MCF 10A (cell line): ENCODE data around the gene NDUFAF3. TPM values are rescaled to one million over a fixed set of nuclear protein-coding genes. Genes with fewer than 3 reads are reported as not detected.

ENCODE experiments used
- BruUV-seq: library from RNA; stranded (reverse); fragments of 400-500 nt; replicated peaks from 2 replicates; lab custom pipeline; 2021; lab: Mats Ljungman, UMichigan
- CTCF ChIA-PET: fragments of 300-600 bp; sonication (Branson Sonifier 250); formaldehyde crosslinking; extraction: SDS; loops from one replicate; lab custom pipeline; 2021; ENCODE audit warnings: antibody characterized with exemption, inconsistent platforms; lab: Yijun Ruan, JAX
- POLR2A ChIA-PET: fragments of 300-600, 350-650 bp; sonication (Branson Sonifier 250); formaldehyde crosslinking; extraction: SDS; loops from one replicate; lab custom pipeline; 2020; ENCODE audit warnings: antibody characterized with exemption, inconsistent platforms; lab: Yijun Ruan, JAX
- DNase-seq: peaks from one replicate; pipeline ENCODE4 v3.0.0-alpha.2; 2018; ENCODE audit not compliant: unreplicated experiment
- H3K27ac Mint-ChIP-seq: one replicate; pipeline ENCODE4 v1.8.0; 2022; ENCODE audit warnings: mild to moderate bottlenecking, low read depth, mixed read lengths; ENCODE audit not compliant: unreplicated experiment
- H3K27me3 Mint-ChIP-seq: one replicate; pipeline ENCODE4 v1.8.0; 2022; ENCODE audit warnings: mixed read lengths; ENCODE audit not compliant: insufficient read depth, unreplicated experiment
- H3K36me3 Mint-ChIP-seq: one replicate; pipeline ENCODE4 v1.8.0; 2022; ENCODE audit warnings: mild to moderate bottlenecking, moderate library complexity, mixed read lengths; ENCODE audit not compliant: insufficient read depth, unreplicated experiment
- H3K4me1 Mint-ChIP-seq: one replicate; pipeline ENCODE4 v1.8.0; 2022; ENCODE audit warnings: mixed read lengths; ENCODE audit not compliant: insufficient read depth, unreplicated experiment
- H3K4me3 Mint-ChIP-seq: one replicate; pipeline ENCODE4 v1.8.0; 2022; ENCODE audit warnings: mild to moderate bottlenecking, moderate library complexity, mixed read lengths; ENCODE audit not compliant: unreplicated experiment
- H3K9me3 Mint-ChIP-seq: one replicate; pipeline ENCODE4 v1.8.0; 2022; ENCODE audit warnings: mixed read lengths; ENCODE audit not compliant: unreplicated experiment
- intact Hi-C: fragments of 100-400 bp; cut with micrococcal nuclease; formaldehyde crosslinking; loops from 2 replicates; pipeline ENCODE4 v1.14.1; 2022
- total RNA-seq: library from RNA; stranded (reverse); gene quantifications from 2 replicates; pipeline ENCODE4 v1.2.3, GENCODE V29; 2022
- TF ChIP-seq, protein P1 (sequence below): fragments of 200-600 bp; IDR thresholded peaks from one replicate; pipeline ENCODE4 v1.8.0; 2022; ENCODE audit warnings: antibody characterized with exemption, mild to moderate bottlenecking; ENCODE audit not compliant: unreplicated experiment

NDUFAF3 gene
- total RNA-seq, 1 experiment from 2014 or later = 77.8 TPM

GRCh38 chr3:48999085-48999858 is 22.6 kb upstream of the NDUFAF3 start:
- intact Hi-C loops = no loop called here
- no peaks in the 10 kb centered on the region for H3K9me3 Mint-ChIP-seq
- no peaks in the 10 kb centered on the region for H3K4me1 Mint-ChIP-seq
- BruUV-seq = no TSS peak
- H3K4me3 Mint-ChIP-seq = no peak overlapping the region
- ChIA-PET CTCF (interaction anchor here (0.6 to 1.6 kb wide), 2 partner anchors 11 to 731 kb away, joined by 3 to 9 read pairs; no protein-coding TSS in a partner anchor), POLR2A (interaction anchor here (1.3 kb wide), 1 partner anchor 9 kb away, joined by 3 read pairs; no protein-coding TSS in a partner anchor)
- no peak overlapping the region for H3K27ac Mint-ChIP-seq
- H3K36me3 Mint-ChIP-seq = peaks cover 14% of the 10 kb centered on the region
- TF ChIP-seq, protein P1, sequence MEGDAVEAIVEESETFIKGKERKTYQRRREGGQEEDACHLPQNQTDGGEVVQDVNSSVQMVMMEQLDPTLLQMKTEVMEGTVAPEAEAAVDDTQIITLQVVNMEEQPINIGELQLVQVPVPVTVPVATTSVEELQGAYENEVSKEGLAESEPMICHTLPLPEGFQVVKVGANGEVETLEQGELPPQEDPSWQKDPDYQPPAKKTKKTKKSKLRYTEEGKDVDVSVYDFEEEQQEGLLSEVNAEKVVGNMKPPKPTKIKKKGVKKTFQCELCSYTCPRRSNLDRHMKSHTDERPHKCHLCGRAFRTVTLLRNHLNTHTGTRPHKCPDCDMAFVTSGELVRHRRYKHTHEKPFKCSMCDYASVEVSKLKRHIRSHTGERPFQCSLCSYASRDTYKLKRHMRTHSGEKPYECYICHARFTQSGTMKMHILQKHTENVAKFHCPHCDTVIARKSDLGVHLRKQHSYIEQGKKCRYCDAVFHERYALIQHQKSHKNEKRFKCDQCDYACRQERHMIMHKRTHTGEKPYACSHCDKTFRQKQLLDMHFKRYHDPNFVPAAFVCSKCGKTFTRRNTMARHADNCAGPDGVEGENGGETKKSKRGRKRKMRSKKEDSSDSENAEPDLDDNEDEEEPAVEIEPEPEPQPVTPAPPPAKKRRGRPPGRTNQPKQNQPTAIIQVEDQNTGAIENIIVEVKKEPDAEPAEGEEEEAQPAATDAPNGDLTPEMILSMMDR = no peak
- DNase-seq = no peak
- no peaks in the 10 kb centered on the region for H3K27me3 Mint-ChIP-seq

DNA sequence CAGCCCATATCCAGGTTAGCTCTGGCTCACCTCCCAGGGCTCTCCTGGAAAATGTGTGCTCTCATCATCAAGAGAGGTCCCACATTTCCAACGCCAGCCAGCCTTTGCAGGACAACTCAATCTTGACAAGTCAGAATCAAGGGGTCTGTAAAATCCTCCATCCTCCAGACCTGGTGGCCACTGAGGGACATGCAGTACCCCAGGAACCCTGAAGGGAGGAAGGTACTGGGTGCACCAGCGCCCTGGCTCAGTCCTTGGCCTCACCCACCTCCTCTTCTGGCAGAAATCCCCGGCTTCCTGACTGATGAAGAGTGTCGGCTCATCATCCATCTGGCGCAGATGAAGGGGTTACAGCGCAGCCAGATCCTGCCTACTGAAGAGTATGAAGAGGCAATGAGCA is 20.8 kb upstream of the NDUFAF3 start:
- Mint-ChIP-seq H3K4me1 (no peaks in the 10 kb centered on the region), H3K4me3 (no peak overlapping the region), H3K27ac (no peak overlapping the region), H3K27me3 (no peaks in the 10 kb centered on the region), H3K36me3 (peaks cover 6% of the 10 kb centered on the region), H3K9me3 (no peaks in the 10 kb centered on the region)
- intact Hi-C loops = no loop called here
- ChIA-PET POLR2A (interaction anchor here (0.7 to 1.3 kb wide), 3 partner anchors 12 to 28 kb away, joined by 3 to 4 read pairs (median 3); partner anchors contain the start of genes DALRD3 and IMPDH2), CTCF (interaction anchor here (1.6 kb wide), 1 partner anchor 13 kb away, joined by 9 read pairs; no protein-coding TSS in a partner anchor)
- DNase-seq = no peak
- no TSS peak for BruUV-seq
- TF ChIP-seq, protein P1 = no peak

GRCh38 chr3:49004352-49005302 is 17.3 kb upstream of the NDUFAF3 start:
- BruUV-seq = no TSS peak
- Mint-ChIP-seq H3K27ac (no peak overlapping the region), H3K4me3 (no peak overlapping the region), H3K27me3 (no peaks in the 10 kb centered on the region), H3K9me3 (no peaks in the 10 kb centered on the region), H3K36me3 (peaks cover 21% of the 10 kb centered on the region), H3K4me1 (peaks cover 10% of the 10 kb centered on the region)
- POLR2A ChIA-PET = interaction anchor here (0.6 to 8.3 kb wide), 5 partner anchors 9 to 87 kb away, joined by 3 to 251 read pairs (median 4); partner anchors contain the start of genes DALRD3, IMPDH2 and NDUFAF3
- DNase-seq = no peak
- intact Hi-C loops = loop anchor here (5.0 kb wide), 1 partner anchor 87 kb away; the partner anchor contains the start of gene ARIH2
- TF ChIP-seq, protein P1 = no peak
- CTCF ChIA-PET = interaction anchor here (0.7 to 1.0 kb wide), 2 partner anchors 12 to 17 kb away, joined by 3 to 6 read pairs; no protein-coding TSS in a partner anchor
